Activated T-cell treated with anti-CD3 and anti-CD28 coated beads, Interleukin-2, amount 50 U/mL, for 1 hour (primary cell): ENCODE data around the gene CLTRN.

Experiments used
- DNase-seq: peaks from one replicate; pipeline ENCODE4 v3.0.0-alpha.2; 2020

The CLTRN gene

DNA sequence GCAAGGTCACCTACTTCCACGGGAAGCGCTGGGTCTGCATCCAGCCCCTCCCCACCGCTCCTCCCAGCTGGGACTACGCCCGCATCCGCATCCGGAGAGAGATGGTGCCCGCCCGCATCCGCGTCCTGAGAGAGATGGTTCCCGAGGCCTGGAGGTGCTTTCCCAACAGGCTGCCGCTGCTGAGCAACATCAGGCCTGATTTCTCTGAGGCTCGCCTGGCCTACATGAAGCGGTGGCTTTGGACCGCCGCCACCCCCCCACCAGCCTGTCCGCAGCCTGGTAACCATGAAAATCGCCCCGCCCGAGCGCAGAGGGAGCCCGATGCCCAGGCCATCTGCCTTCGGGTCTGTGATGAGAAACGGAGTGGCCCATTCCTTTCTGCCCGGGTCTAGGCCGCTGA lies 18.1 kb downstream of the CLTRN start:
- no peak for DNase-seq

GRCh38 chrX:15646031-15646430 lies 18.6 kb downstream of the CLTRN start:
- no peak for DNase-seq

DNA sequence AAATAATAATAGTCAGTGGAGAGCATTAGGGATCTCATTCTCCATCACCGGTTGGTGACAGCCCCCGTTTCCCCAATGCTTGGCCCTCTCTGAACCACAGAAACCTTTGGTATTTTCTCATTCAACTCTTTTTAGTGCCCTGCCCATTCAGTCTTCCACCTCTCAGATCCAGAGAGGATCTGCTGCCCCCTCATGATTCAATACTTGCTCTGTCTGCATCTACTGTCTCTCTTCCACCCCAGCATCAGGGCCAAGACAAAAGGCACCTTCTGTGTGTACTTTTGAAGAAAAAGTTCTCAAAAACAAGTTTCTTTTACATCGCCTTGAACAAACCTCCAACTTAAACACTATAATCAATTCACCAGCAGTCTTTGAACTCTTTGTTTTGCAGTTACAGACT lies 19.3 kb downstream of the CLTRN start:
- DNase-seq, result no peak

DNA sequence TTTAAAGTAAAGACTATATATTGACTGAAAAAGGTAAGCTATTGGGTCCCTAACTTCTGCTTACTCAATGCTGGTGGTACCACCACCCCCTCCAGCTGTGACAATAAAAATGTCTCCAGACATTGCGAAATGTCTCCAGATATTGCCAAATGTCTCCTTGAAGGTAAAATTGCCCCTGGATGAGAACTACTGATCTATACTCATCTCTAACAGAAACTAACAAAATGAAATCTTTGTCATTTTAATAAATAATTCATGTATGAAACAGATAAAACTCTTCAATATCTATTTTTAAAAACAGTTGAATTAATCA lies 20.1 kb downstream of the CLTRN start:
- no peak for DNase-seq

DNA sequence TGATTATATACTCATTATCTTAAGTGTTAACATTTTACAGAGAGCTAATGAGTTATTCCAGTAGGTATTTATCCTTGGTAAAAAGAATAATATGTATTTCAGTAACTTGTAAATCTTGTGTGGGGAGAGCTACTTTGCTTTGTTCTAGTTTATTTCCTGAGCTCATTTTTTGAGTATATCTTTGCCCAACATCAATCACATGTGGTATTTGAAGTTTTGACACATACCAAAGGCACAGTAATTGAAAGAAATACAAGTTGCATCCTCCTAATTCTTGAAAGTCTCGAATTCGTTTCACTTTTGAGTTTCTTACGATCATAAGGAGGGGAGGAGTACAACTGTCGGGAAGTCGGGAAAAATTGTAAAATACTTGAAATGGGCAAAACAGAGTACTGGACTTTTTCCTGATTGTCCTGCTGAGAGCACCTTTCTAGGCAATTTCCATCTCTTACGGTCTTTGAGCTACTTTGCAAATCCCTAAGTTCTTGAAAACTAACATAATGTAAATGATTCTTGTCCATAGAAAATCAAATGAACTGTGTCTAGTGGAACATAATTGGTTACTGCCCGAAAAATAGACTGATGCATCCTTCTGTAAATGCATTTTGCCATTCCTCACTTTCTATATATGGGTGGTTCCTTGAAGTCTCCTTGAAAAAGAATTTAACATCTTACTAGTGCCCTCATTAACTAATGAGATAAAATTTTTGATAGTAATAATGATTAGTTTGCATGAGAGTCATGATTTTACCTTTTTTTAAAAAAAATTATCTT lies 20.6 kb downstream of the CLTRN start:
- no peak for DNase-seq

GRCh38 chrX:15631637-15632036 lies 33.0 kb downstream of the CLTRN start:
- no peak for DNase-seq

DNA sequence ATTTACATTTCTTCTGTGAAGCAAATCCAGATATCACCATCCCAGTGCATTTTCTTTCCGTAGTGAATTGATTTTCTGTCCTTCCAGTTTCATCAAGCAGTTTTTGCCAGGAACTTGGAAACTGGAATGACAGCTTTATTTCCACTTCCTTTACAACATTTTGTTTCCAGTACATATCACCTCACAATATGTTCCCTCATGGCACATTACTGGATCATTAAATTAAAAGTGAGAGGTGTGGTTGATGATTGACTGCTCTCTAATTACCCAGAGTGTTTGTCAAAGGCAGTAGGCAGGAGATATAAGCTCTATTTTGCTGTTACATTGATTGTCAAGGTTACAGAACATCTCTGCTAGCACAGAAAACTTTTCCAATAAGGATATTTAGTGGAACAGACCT lies 41.6 kb downstream of the CLTRN start:
- no peak for DNase-seq

- DNase-seq, result no peak
Measured at GRCh38 chrX:15619053-15619755, 45.4 kb downstream of the CLTRN start.

- no peak for DNase-seq
Measured at GRCh38 chrX:15617111-15617510, 47.5 kb downstream of the CLTRN start.

- DNase-seq, result no peak
Measured at GRCh38 chrX:15616531-15616930, 48.1 kb downstream of the CLTRN start.

DNA sequence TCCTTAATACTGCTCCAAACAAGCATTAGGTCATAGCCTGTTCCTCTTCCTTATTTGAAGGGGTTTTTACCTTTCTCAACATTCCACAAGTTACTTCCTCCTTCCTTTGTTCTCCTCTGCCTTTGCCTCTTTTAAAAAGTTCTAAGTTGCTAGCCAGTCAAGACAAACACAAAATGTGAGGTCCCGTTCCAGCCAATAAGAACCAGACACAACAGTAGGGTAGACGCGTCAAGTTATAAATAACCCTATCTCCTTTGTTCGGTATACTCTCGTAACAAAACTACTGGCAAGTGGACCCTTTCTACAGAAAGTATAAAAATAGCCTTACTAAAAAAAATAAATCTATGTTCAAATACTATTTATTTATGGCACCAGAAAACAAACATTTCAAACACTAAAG lies 57.5 kb downstream of the CLTRN start:
- no peak for DNase-seq

- no peak for DNase-seq
Measured at GRCh38 chrX:15606136-15606535, 58.5 kb downstream of the CLTRN start.

DNA sequence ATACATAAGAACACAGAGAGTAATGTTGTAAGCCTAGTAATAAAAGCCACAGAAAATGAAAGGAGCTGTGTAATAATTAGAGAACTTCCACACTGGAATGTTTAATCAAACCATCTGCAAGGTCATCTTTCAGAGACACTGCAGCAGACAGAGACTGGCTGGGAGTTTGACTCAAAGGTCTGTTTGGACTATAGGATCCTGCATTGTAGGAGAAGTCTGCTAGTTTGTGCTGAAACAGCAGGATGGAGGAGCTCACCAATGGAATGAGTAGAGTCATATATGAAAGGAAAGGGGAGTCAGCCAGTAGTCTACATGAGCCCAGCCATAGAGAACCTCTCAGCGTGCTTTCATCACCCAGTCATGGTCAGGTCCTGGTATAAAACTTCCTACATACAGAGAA lies 59.4 kb downstream of the CLTRN start:
- no peak for DNase-seq

GRCh38 chrX:15602761-15603160 lies 61.8 kb downstream of the CLTRN start:
- no peak for DNase-seq

GRCh38 chrX:15601932-15602331 lies 62.7 kb downstream of the CLTRN start:
- no peak for DNase-seq

DNA sequence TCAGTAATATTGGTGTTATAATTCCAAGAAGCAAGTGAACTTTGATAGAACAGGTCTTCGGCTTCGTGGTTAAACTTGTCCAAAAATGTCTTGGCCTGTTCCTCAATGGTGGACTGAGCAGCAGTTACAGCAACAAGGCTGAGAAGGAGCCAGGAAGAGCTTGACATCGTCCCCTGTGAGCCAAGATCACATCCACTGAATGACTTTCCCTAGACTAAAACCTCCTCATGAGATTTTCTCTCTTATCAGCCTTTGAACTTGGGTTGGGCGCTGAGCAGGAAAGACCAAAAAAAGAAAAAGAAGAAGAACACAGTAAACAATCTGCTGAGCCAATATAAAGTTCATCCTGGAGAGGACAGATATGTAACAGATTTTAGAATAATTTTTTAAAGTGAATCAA lies 63.9 kb downstream of the CLTRN start, which contains the start of gene ACE2:
Gene ACE2, minus strand, starts transcription at position 216 of the 400 bp plus-strand sequence. Its CDS starts 49 bp downstream, at position 167.
- DNase-seq, result no peak

DNA sequence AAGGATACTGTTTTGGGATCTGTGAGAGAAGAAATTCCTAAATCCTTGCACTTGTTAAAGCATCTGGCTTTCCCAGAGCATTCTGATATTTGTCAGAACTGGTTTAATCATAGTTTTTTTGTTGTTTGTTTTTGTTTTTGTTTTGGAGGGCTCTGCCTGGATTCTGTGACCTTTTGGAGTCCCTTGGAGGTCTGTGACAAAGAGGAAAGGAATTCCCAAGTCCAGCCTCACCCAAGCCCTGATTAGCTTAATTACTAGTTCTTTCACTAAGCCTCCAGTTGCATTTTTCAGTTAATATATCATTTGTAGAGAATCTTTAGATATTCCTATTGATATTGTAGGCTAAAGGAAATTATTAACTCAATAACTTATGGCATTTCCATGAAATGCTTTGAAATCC lies 64.6 kb downstream of the CLTRN start:
- DNase-seq, result no peak

DNA sequence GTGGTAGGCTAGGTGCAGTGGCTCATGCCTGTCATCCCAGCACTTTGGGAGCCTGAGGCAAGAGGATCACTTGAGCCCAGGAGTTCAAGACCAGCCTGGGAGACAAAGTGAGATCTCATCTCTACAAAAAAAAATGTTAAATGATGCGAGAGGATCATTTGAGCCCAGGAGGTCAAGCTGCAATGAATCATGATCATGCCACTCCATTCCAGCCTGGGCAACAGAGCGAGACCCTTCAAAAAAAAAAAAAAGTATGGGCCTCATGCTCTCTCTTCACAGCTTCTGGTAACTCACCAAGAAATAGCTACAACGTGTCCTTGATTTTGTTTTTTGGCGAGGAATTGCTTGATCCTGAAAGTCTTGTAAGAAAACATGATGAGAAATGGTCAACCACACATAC lies 65.1 kb downstream of the CLTRN start:
- no peak for DNase-seq

GRCh38 chrX:15598026-15598425 lies 66.6 kb downstream of the CLTRN start:
- no peak for DNase-seq

DNA sequence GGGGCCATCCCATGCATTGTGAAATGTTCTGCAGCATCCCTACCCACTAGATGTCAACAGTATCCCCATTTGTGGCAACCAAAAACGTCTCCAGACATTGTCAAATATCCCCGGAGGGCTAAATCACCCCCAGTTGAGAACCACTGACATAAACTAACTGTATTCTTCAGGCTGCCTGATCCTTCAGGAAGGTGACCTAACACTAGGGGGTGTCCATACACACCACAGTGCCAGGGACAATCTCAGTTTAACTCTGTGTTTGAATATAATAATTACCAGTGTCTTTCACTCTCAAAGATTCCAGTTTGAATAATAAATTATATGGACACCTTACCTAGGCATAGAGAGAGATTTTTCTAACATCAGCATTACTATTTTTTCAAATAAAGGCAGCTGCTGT lies 70.2 kb downstream of the CLTRN start:
- no peak for DNase-seq

DNA sequence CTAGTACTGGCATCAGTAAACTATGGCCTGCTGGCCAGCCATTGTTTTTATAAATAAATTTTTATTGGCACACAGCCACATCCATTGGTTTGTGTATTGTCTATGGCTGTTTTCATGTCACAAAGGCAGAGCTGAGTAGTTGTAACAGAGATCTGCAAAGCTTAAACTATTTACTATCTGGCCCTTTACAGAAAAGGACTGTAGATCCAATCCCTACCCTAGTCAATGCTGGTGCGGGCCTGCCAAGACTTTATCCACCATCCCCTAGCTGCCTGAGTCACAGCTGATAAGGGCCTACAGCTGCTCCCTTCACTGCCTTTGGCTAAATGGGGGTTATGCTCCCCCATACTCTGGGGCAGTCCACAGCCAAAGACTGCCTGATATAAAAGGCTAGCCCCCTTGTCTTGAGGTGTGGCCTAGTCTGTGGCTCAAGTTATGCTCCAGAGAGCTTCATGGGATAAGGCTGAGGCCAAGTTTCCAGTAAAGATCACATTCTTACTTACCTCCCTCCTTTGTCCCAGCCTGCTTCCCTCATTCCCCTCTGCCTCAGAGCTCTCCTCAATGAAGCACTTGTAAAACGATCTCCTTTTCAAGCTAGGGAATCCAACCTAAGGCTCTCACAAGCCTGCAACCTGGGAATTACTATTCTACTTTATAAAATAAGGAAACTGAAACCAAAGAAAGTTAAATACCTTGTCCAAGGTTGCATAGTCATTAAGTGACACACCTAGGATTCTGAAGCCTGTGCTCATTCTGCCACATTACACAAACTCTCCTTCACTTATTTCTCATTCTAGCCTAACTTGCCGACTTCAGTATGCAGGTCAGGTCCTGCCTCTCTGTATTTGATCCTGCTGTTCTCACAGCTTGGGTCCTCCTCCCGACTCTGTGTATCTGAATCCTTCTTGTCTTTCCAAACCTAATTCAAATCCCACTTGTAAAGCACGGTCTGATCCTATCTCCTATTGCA lies 84.5 kb downstream of the CLTRN start:
- DNase-seq, result no peak
